ENCODE data around the gene BEST1. TPM values are rescaled to one million over a fixed set of nuclear protein-coding genes. Genes with fewer than 3 reads are reported as not detected.

The BEST1 gene
- total RNA-seq, 4 donors from 2014 or later: 8.1 to 14.3 (median 10.1) TPM

DNA sequence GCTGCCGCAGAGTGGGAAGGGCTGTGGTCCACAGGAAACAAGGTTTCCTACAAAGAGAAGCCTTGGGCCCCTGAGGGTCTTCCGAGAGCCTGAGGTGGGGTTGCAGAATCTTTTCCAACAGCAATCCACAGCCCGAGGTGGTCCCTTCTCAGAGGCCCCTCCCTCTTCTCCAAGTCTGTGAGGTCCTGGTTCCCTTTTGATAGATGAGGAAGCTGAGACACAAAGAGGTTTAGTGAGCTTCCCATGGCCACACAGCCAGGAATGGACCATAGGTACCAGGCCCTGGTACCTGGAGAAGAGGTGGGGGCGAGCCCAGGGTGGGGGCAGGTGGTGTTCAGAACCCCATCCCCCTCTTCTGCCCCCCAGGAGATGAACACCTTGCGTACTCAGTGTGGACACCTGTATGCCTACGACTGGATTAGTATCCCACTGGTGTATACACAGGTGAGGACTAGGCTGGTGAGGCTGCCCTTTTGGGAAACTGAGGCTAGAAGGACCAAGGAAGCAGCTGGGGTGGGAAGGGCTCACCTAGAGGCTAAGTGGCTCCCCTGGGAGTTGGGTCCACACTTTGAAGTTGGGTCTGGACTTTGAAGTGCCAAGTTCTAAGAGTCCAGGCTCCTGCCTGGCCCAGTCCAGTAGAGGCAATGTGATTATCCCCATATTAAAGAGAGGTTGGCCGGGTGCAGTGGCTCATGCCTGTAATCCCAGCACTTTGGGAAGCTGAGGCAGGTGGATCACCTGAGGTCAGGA is 7.0 kb downstream of the BEST1 start:
- TF ChIP-seq, protein P1, sequence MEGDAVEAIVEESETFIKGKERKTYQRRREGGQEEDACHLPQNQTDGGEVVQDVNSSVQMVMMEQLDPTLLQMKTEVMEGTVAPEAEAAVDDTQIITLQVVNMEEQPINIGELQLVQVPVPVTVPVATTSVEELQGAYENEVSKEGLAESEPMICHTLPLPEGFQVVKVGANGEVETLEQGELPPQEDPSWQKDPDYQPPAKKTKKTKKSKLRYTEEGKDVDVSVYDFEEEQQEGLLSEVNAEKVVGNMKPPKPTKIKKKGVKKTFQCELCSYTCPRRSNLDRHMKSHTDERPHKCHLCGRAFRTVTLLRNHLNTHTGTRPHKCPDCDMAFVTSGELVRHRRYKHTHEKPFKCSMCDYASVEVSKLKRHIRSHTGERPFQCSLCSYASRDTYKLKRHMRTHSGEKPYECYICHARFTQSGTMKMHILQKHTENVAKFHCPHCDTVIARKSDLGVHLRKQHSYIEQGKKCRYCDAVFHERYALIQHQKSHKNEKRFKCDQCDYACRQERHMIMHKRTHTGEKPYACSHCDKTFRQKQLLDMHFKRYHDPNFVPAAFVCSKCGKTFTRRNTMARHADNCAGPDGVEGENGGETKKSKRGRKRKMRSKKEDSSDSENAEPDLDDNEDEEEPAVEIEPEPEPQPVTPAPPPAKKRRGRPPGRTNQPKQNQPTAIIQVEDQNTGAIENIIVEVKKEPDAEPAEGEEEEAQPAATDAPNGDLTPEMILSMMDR (IDR thresholded peaks at IDR 0.05; ENCODE audit: low read depth): no peak

DNA sequence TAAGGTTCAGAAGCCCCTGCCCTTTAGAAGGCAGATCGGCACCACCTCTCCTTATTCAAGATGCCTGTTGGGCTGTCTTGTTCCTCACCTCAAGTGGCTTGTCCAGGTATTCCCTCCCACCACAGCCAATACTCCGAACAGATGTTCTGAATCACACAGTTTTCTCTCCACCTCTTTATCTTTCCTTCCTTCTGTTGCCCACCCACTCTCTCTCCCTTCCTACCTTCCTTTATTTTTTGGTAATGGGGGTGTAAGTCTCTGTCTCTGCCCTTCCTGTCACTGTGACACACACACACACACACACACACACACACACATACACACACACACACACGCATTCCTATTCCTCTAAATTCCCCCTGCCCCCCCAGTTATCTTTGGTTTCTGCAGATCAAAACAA is 8.4 kb downstream of the BEST1 start:
- TF ChIP-seq, protein P1 (IDR thresholded peaks at IDR 0.05; ENCODE audit: low read depth): no peak

DNA sequence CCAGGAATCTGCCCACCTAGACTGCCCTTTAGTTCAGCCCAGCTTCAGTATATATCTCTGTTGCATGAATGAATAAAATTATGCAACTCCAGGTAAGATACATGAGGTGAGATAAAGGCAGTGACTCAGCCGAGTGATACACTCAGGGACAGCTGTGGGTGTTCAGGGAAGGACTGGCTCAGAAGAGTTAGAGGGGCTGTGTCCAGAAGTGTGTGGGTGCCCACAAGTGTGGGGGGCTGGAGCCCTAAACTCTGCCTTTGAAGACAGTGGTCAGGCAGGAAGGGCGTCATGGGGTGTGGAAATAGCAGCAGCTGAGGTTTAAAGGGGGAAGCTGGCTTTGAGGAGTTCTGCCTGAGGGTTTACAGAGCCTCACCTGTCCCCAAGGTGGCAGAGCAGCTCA is 9.0 kb downstream of the BEST1 start:
- TF ChIP-seq, protein P1 (IDR thresholded peaks at IDR 0.05; ENCODE audit: low read depth): no peak

DNA sequence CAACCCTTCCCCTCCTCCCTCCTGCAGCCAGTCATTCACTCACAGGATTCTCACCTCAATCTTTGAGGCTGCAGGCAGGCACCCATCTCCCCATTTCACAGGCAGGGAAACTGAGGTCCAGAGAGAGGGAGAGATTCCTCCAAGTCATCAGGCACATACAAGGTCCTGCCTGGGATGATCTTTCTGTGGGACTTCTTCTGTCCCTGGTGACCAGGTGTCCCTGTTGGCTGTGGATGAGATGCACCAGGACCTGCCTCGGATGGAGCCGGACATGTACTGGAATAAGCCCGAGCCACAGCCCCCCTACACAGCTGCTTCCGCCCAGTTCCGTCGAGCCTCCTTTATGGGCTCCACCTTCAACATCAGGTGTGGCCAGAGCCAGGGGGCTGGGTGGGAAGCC is 9.5 kb downstream of the BEST1 start:
- TF ChIP-seq, protein P1 (IDR thresholded peaks at IDR 0.05; ENCODE audit: low read depth): no peak

DNA sequence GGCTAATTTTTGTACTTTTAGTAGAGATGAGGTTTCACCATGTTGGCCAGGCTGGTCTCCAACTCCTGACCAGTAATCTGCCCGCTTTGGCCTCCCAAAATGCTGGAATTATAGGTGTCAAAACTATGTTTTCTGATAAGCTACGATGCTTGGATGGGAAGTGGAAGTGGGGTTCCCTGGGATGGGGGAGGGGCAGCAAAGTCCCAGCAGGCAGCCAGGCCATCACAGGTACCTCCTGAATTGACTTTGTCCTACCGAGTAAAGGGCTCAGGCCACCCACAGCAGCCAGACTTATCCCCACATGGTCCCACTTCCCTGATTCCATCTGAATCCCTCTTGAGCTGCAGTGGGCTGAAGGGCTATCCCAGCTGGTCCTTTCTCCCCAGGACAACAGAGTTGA is 10.4 kb downstream of the BEST1 start:
- TF ChIP-seq, protein P1 (IDR thresholded peaks at IDR 0.05; ENCODE audit: low read depth): no peak

DNA sequence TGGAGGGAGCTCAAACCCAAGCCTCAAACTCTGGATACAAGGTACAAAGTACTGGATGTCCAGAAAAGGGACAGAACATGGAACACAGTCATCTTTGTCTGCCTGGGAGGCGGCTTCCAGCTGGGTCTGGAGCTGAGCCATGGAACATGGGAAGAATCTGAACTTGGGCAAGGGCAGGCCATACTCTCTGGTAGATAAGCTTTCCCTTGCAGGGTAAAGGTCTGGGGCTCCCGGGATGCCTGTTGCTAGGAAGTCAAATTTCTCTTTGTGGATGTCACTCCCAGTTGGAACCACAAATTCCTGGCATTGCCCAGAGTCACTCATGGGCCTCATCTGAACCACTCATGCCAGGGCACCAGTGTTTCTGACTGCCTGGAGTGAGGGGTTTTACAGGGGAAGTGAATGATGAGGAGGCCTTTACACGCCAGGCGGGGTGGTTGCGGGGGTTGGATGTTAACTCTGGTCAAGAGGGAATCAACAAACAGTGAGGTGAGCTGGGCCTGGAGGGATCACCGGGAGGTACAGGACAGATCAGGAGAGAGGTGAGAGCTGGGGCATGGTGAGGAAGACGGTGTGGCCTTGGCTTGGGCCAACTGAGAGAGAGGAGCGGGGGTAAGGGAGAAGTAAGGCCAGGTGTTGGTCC is 11.5 kb downstream of the BEST1 start:
- TF ChIP-seq, protein P1 (IDR thresholded peaks at IDR 0.05; ENCODE audit: low read depth): no peak

DNA sequence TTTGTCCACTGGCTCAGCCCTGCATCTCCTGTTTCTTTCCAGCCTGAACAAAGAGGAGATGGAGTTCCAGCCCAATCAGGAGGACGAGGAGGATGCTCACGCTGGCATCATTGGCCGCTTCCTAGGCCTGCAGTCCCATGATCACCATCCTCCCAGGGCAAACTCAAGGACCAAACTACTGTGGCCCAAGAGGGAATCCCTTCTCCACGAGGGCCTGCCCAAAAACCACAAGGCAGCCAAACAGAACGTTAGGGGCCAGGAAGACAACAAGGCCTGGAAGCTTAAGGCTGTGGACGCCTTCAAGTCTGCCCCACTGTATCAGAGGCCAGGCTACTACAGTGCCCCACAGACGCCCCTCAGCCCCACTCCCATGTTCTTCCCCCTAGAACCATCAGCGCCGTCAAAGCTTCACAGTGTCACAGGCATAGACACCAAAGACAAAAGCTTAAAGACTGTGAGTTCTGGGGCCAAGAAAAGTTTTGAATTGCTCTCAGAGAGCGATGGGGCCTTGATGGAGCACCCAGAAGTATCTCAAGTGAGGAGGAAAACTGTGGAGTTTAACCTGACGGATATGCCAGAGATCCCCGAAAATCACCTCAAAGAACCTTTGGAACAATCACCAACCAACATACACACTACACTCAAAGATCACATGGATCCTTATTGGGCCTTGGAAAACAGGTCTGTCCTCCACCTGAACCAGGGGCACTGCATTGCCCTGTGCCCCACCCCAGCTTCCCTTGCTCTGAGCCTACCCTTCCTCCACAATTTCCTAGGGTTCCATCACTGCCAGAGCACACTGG is 12.3 kb downstream of the BEST1 start:
- TF ChIP-seq, protein P1 (IDR thresholded peaks at IDR 0.05; ENCODE audit: low read depth): no peak

Data from subcutaneous adipose tissue (tissue), 4 donors.